SK-N-SH treated with all-trans-retinoic acid at 6 μM for 48 hours (cell line): ENCODE results near the gene CHST7.

ENCODE experiments used
- ATAC-seq: fragments of 200-7000 bp; cut with Tn5 transposase; 3 replicates; pipeline ENCODE4 v1.9.1; 2020; ENCODE audit warnings: mild to moderate bottlenecking, moderate library complexity
- ARNTL ChIP-seq: fragments of 450-650 bp; formaldehyde crosslinking; IDR thresholded peaks from 2 replicates; pipeline ENCODE4 v1.5.0; 2020; ENCODE audit warnings: low read depth, mild to moderate bottlenecking, moderate library complexity, borderline replicate concordance
- CSDC2 ChIP-seq: fragments of 250-450 bp; sonication (Bioruptor Pico); IDR thresholded peaks from 2 replicates; pipeline ENCODE4 v1.5.0; 2020; ENCODE audit warnings: mild to moderate bottlenecking, moderate library complexity
- ESRRG ChIP-seq: fragments of 250-450 bp; sonication (Bioruptor Pico); IDR thresholded peaks from 2 replicates; pipeline ENCODE4 v1.6.1; 2021; ENCODE audit warnings: mild to moderate bottlenecking
- GLIS3 ChIP-seq: fragments of 250-450 bp; sonication (Bioruptor Pico); IDR thresholded peaks from 2 replicates; pipeline ENCODE4 v1.5.0; 2020; ENCODE audit warnings: mild to moderate bottlenecking, moderate library complexity
- ISL1 ChIP-seq: fragments of 250-450 bp; sonication (Bioruptor Pico); IDR thresholded peaks from 2 replicates; pipeline ENCODE4 v2.1.2; 2022; ENCODE audit warnings: mild to moderate bottlenecking, moderate library complexity
- OSR1 ChIP-seq: fragments of 250-450 bp; sonication (Bioruptor Pico); IDR thresholded peaks from 2 replicates; pipeline ENCODE4 v1.8.0; 2022; ENCODE audit warnings: moderate library complexity, mild to moderate bottlenecking, inconsistent platforms
- PPARA ChIP-seq: fragments of 250-450 bp; sonication (Bioruptor Pico); IDR thresholded peaks from 2 replicates; pipeline ENCODE4 v1.5.0; 2020; ENCODE audit warnings: mild to moderate bottlenecking, borderline replicate concordance
- RARB ChIP-seq: fragments of 250-450 bp; sonication (Bioruptor Pico); IDR thresholded peaks from 2 replicates; pipeline ENCODE4 v1.8.0; 2021; ENCODE audit warnings: mild to moderate bottlenecking, moderate library complexity
- SNAI2 ChIP-seq: fragments of 250-450 bp; sonication (Bioruptor Pico); IDR thresholded peaks from 2 replicates; pipeline ENCODE4 v1.5.0; 2020; ENCODE audit warnings: mild to moderate bottlenecking, moderate library complexity
- TCF4 ChIP-seq: fragments of 250-450 bp; sonication (Bioruptor Pico); IDR thresholded peaks from 2 replicates; pipeline ENCODE4 v1.8.0; 2021; ENCODE audit warnings: mild to moderate bottlenecking, moderate library complexity, borderline replicate concordance
- TOX ChIP-seq: fragments of 250-450 bp; sonication (Bioruptor Pico); IDR thresholded peaks from 2 replicates; pipeline ENCODE4 v1.8.0; 2021; ENCODE audit warnings: mild to moderate bottlenecking, moderate library complexity, borderline replicate concordance
- ZC3H10 ChIP-seq: fragments of 250-450 bp; sonication (Bioruptor Pico); IDR thresholded peaks from 2 replicates; pipeline ENCODE4 v1.5.1; 2021; ENCODE audit warnings: mild to moderate bottlenecking, moderate library complexity
- ZFP3 ChIP-seq: fragments of 250-450 bp; sonication (Bioruptor Pico); IDR thresholded peaks from 2 replicates; pipeline ENCODE4 v1.5.0; 2020; ENCODE audit warnings: mild to moderate bottlenecking, moderate library complexity
- ZFP30 ChIP-seq: fragments of 450-650 bp; formaldehyde crosslinking; IDR thresholded peaks from 2 replicates; pipeline ENCODE4 v1.5.0; 2022; ENCODE audit warnings: mild to moderate bottlenecking, moderate library complexity
- ZNF565 ChIP-seq: fragments of 450-650 bp; formaldehyde crosslinking; conservative IDR thresholded peaks from 2 replicates; pipeline ENCODE4 v1.5.0; 2020; ENCODE audit warnings: low read depth, mild to moderate bottlenecking, moderate library complexity
- ZNF70 ChIP-seq: fragments of 450-650 bp; formaldehyde crosslinking; IDR thresholded peaks from 2 replicates; pipeline ENCODE4 v1.5.0; 2020; ENCODE audit warnings: mild to moderate bottlenecking, moderate library complexity
- ZNF8 ChIP-seq: fragments of 450-650 bp; formaldehyde crosslinking; IDR thresholded peaks from 2 replicates; pipeline ENCODE4 v1.5.0; 2020; ENCODE audit warnings: mild to moderate bottlenecking, moderate library complexity
- TF ChIP-seq, protein P1 (sequence below): fragments of 250-450 bp; sonication (Bioruptor Pico); IDR thresholded peaks from 2 replicates; pipeline ENCODE4 v1.8.0; 2021; ENCODE audit warnings: low read depth, mild to moderate bottlenecking, moderate library complexity, borderline replicate concordance
- TF ChIP-seq, protein P2 (sequence below): fragments of 250-450 bp; sonication (Bioruptor Pico); IDR thresholded peaks from 2 replicates; pipeline ENCODE4 v1.8.0; 2020; ENCODE audit warnings: mild to moderate bottlenecking, moderate library complexity, borderline replicate concordance
- TF ChIP-seq, protein P3 (sequence below): fragments of 250-450 bp; sonication (Bioruptor Pico); IDR thresholded peaks from 2 replicates; pipeline ENCODE4 v1.5.1; 2020; ENCODE audit warnings: low read depth, mild to moderate bottlenecking, moderate library complexity
- TF ChIP-seq, protein P4 (sequence below): fragments of 250-450 bp; sonication (Bioruptor Pico); IDR thresholded peaks from 2 replicates; pipeline ENCODE4 v1.5.1; 2021; ENCODE audit warnings: mild to moderate bottlenecking, moderate library complexity

CHST7 gene

DNA sequence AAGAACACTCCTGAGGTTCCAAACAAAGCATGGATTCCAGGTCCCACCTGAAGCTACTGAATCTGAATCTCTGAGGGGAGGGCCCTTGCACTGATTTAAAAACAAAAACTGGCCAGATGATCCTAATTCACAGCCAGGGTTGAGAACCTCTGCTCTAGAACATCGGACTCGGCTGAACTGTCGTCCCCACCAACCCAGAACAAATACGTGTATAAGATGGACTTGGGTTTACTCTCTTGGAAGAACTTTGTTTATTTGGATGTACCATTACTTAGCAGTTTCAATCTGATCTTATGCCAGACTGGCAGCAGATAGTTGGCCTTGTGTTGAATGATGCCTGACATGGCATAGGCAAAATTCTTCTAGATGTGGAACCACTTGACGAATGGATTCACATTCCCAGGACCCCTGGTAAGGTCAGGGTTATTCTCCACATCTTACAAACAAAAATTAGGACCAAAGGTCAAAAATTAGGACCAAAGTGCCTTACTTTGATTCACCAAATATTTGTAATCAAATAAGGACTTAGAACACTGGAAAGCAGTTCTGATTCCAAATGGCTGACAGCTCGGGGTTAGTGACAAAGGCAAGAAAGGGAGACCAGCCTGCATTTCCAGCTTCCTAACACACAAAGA, 29.0 kb downstream of the CHST7 start:
- ATAC-seq, result no peak

DNA sequence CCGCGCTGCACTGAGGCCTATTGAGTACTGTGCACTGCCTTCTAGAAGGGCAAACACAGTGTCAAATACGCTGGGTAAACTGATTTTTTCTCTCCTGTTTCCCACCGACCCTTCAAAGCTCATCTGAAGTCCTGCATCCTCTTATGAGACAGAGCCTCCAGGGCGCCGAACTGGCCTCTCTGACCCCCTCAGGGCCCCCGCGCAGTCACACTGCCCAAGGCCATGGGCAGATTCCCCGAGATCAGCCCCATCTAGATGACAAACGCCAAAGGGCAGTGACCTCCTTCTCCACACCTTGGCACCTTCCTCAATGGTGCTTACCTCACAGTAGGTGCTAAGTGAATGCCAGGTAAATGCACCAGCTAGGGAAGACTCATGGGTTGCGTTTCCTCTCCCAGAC, 34.4 kb downstream of the CHST7 start:
- TF ChIP-seq, protein P1, sequence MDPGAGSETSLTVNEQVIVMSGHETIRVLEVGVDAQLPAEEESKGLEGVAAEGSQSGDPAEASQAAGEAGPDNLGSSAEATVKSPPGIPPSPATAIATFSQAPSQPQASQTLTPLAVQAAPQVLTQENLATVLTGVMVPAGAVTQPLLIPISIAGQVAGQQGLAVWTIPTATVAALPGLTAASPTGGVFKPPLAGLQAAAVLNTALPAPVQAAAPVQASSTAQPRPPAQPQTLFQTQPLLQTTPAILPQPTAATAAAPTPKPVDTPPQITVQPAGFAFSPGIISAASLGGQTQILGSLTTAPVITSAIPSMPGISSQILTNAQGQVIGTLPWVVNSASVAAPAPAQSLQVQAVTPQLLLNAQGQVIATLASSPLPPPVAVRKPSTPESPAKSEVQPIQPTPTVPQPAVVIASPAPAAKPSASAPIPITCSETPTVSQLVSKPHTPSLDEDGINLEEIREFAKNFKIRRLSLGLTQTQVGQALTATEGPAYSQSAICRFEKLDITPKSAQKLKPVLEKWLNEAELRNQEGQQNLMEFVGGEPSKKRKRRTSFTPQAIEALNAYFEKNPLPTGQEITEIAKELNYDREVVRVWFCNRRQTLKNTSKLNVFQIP (CRISPR knock-in tag), result no peak
- TF ChIP-seq ZNF565 (CRISPR knock-in tag), result no peak
- TF ChIP-seq OSR1, result no peak
- no peak for ATAC-seq

More for the DNA sequence above, 29.0 kb downstream of the CHST7 start:
- no peak for TF ChIP-seq ARNTL (CRISPR knock-in tag)
- TF ChIP-seq ZNF8 (CRISPR knock-in tag), result no peak
- no peak for TF ChIP-seq RARB
- TF ChIP-seq, protein P1 (CRISPR knock-in tag), result no peak
- TF ChIP-seq TOX (CRISPR knock-in tag), result no peak
- no peak for TF ChIP-seq ESRRG
- TF ChIP-seq, protein P2, sequence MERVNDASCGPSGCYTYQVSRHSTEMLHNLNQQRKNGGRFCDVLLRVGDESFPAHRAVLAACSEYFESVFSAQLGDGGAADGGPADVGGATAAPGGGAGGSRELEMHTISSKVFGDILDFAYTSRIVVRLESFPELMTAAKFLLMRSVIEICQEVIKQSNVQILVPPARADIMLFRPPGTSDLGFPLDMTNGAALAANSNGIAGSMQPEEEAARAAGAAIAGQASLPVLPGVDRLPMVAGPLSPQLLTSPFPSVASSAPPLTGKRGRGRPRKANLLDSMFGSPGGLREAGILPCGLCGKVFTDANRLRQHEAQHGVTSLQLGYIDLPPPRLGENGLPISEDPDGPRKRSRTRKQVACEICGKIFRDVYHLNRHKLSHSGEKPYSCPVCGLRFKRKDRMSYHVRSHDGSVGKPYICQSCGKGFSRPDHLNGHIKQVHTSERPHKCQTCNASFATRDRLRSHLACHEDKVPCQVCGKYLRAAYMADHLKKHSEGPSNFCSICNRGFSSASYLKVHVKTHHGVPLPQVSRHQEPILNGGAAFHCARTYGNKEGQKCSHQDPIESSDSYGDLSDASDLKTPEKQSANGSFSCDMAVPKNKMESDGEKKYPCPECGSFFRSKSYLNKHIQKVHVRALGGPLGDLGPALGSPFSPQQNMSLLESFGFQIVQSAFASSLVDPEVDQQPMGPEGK (CRISPR knock-in tag), result no peak
- no peak for TF ChIP-seq ZC3H10 (CRISPR knock-in tag)
- no peak for TF ChIP-seq ZFP3 (CRISPR knock-in tag)
- TF ChIP-seq, protein P3, sequence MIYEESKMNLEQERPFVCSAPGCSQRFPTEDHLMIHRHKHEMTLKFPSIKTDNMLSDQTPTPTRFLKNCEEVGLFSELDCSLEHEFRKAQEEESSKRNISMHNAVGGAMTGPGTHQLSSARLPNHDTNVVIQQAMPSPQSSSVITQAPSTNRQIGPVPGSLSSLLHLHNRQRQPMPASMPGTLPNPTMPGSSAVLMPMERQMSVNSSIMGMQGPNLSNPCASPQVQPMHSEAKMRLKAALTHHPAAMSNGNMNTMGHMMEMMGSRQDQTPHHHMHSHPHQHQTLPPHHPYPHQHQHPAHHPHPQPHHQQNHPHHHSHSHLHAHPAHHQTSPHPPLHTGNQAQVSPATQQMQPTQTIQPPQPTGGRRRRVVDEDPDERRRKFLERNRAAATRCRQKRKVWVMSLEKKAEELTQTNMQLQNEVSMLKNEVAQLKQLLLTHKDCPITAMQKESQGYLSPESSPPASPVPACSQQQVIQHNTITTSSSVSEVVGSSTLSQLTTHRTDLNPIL (CRISPR knock-in tag), result no peak
- no peak for TF ChIP-seq ZFP30 (CRISPR knock-in tag)
- TF ChIP-seq TCF4 (CRISPR knock-in tag), result no peak
- TF ChIP-seq, protein P4, sequence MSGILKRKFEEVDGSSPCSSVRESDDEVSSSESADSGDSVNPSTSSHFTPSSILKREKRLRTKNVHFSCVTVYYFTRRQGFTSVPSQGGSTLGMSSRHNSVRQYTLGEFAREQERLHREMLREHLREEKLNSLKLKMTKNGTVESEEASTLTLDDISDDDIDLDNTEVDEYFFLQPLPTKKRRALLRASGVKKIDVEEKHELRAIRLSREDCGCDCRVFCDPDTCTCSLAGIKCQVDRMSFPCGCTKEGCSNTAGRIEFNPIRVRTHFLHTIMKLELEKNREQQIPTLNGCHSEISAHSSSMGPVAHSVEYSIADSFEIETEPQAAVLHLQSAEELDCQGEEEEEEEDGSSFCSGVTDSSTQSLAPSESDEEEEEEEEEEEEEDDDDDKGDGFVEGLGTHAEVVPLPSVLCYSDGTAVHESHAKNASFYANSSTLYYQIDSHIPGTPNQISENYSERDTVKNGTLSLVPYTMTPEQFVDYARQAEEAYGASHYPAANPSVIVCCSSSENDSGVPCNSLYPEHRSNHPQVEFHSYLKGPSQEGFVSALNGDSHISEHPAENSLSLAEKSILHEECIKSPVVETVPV (CRISPR knock-in tag), result no peak
- TF ChIP-seq GLIS3 (CRISPR knock-in tag), result no peak
- no peak for TF ChIP-seq PPARA (CRISPR knock-in tag)
- TF ChIP-seq, all 23 proteins: peak for 0

DNA sequence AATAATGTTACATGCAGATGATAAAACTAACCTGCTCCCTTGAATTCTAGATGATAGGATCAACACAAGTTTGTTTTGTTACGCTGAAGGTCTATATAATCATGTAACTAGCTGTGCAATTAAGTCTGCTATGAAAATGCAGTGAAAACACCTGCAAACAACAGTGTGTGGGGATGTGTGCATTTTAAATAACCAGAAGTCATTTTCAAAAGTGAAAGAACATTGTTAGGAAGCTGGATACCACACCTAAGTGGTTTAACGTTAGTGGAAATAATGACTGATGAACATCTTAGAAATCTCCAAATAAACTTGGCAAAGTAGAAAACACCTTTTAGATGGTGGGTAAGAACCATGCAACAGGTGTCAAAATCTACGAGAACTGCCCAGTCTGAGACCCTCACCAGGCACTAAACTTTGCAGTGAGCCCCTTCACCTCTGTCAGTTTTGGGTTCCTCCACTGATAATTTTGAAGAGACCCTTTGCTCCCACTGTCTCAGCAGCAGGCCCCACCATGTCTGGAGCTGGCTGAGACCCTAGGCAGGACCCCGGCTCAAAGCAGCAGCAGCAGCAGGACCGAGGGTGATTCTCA, 36.6 kb downstream of the CHST7 start:
- TF ChIP-seq ESRRG (no peak), CSDC2 (CRISPR knock-in tag) (no peak), SNAI2 (CRISPR knock-in tag) (no peak), ISL1 (CRISPR knock-in tag) (no peak), ZNF70 (CRISPR knock-in tag) (no peak), ZNF565 (CRISPR knock-in tag) (no peak), ARNTL (CRISPR knock-in tag) (no peak), ZNF8 (CRISPR knock-in tag) (no peak)
- no peak for ATAC-seq
